ENCODE measurements around the gene GPSM1. TPM values are rescaled to one million over a fixed set of nuclear protein-coding genes. Genes with fewer than 3 reads are reported as not detected.

The GPSM1 gene
- total RNA-seq, 4 donors from 2014 or later, result 10.0 to 14.9 (median 13.0) TPM

DNA sequence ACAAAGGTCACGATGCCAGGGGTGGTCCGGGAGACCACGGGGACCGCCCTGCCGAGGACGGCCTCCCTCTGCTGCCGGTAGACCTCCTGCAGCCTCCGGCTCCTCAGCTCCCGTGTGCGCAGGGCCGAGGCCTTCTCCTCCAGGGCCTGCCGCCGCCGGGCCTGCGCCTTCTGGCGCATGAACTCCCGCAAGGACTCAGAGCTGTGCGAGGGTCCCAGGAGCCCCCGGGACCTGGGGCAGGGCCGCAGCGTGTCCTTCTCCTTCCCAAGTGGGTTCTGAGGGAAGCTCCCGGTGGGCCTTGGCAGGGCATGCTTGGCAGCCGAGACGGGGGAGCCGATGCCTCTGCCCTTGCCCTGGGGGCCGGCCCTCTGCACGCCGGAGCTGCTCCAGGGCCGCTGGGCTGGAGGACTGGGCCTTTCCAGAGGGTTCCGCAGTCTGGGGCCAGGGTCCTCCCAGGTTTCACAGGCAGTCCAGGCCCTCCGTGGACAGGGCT is 36.8 kb upstream of the GPSM1 start:
- Histone ChIP-seq H3K27me3 (peaks cover 65% of the 10 kb centered on the region), H3K9me3 (no peaks in the 10 kb centered on the region), H3K4me3 (no peak overlapping the region), H3K36me3 (no peaks in the 10 kb centered on the region), H3K4me1 (no peaks in the 10 kb centered on the region), H3K27ac (no peak overlapping the region)
- WGBS, 2 donors (ENCODE audit: low coverage in 1 of 2), result no CpG with 5 or more reads among the region's 31 CpGs
- no peak for ATAC-seq
- TF ChIP-seq, protein P1, sequence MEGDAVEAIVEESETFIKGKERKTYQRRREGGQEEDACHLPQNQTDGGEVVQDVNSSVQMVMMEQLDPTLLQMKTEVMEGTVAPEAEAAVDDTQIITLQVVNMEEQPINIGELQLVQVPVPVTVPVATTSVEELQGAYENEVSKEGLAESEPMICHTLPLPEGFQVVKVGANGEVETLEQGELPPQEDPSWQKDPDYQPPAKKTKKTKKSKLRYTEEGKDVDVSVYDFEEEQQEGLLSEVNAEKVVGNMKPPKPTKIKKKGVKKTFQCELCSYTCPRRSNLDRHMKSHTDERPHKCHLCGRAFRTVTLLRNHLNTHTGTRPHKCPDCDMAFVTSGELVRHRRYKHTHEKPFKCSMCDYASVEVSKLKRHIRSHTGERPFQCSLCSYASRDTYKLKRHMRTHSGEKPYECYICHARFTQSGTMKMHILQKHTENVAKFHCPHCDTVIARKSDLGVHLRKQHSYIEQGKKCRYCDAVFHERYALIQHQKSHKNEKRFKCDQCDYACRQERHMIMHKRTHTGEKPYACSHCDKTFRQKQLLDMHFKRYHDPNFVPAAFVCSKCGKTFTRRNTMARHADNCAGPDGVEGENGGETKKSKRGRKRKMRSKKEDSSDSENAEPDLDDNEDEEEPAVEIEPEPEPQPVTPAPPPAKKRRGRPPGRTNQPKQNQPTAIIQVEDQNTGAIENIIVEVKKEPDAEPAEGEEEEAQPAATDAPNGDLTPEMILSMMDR (IDR thresholded peaks at IDR 0.05), result no peak
- no peak for TF ChIP-seq POLR2A (IDR thresholded peaks at IDR 0.05)
- no peak for TF ChIP-seq POLR2AphosphoS5 (IDR thresholded peaks at IDR 0.05)
- TF ChIP-seq EP300 (IDR thresholded peaks at IDR 0.05), result no peak

- WGBS, 2 donors (ENCODE audit: low coverage in 1 of 2), result 60 to 65% methylated on average over 3 to 4 of the region's 22 CpGs
- Histone ChIP-seq H3K4me3 (no peak overlapping the region), H3K27me3 (peaks cover 65% of the 10 kb centered on the region), H3K36me3 (no peaks in the 10 kb centered on the region), H3K27ac (no peak overlapping the region), H3K9me3 (no peaks in the 10 kb centered on the region), H3K4me1 (no peaks in the 10 kb centered on the region)
- TF ChIP-seq POLR2AphosphoS5 (IDR thresholded peaks at IDR 0.05), result no peak
- no peak for TF ChIP-seq EP300 (IDR thresholded peaks at IDR 0.05)
- TF ChIP-seq, protein P1 (IDR thresholded peaks at IDR 0.05), result no peak
- no peak for TF ChIP-seq POLR2A (IDR thresholded peaks at IDR 0.05)
- no peak for ATAC-seq
Observed at GRCh38 chr9:136291306-136292025, 35.9 kb upstream of the GPSM1 start.

GRCh38 chr9:136292026-136292538 is 35.3 kb upstream of the GPSM1 start:
- H3K4me3 ChIP-seq, result no peak overlapping the region
- no peaks in the 10 kb centered on the region for H3K9me3 ChIP-seq
- no peaks in the 10 kb centered on the region for H3K36me3 ChIP-seq
- no peak overlapping the region for H3K27ac ChIP-seq
- TF ChIP-seq EP300 (IDR thresholded peaks at IDR 0.05), result no peak
- no peak for ATAC-seq
- WGBS, 2 donors (ENCODE audit: low coverage in 1 of 2), result 80% methylated on average over 1 of the region's 19 CpGs; no CpG with 5 or more reads in 1 of the 2 donors
- peaks cover 65% of the 10 kb centered on the region for H3K27me3 ChIP-seq
- H3K4me1 ChIP-seq, result no peaks in the 10 kb centered on the region

DNA sequence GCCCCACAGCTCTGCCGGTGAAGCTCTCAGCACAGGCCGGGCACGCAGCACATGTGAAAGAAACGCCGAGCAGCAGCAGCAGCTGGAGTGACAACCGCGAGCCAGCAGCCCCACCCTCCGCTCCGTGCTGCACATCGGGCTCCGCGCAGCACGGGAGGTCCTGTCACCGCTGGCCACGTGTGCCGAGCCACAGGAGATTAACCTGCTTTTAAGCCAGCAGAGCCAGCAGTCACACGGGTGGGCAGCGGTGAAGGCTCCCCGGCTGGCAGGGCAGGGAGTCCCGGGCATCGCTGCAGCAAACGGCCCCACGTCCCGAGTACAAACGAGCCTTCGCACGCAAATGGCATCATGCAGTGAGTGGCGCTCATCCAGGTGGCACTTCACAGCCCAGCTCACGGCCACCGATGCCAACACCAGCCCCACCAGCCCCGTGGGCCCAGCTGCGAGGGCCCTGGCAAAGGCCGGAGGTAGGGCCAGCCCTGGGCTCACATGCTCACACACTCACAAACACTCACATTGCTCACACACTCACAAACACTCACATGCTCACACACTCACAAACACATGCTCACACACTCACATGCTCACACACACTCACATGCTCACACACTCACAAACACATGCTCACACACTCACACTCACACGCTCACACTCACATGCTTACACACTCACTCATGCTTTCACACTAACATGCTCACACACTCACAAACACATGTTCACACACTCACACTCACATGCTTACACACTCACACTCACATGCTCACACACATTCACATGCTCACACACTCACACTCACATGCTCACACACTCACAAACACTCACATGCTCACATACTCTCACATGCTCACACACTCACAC is 34.5 kb upstream of the GPSM1 start:
- Histone ChIP-seq H3K36me3 (no peaks in the 10 kb centered on the region), H3K27ac (no peak overlapping the region), H3K27me3 (peaks cover 65% of the 10 kb centered on the region), H3K4me1 (no peaks in the 10 kb centered on the region), H3K9me3 (no peaks in the 10 kb centered on the region), H3K4me3 (no peak overlapping the region)
- no peak for TF ChIP-seq POLR2AphosphoS5 (IDR thresholded peaks at IDR 0.05)
- TF ChIP-seq, protein P1 (IDR thresholded peaks at IDR 0.05), result no peak
- TF ChIP-seq POLR2A (IDR thresholded peaks at IDR 0.05), result no peak
- no peak for TF ChIP-seq EP300 (IDR thresholded peaks at IDR 0.05)
- WGBS, 2 donors (ENCODE audit: low coverage in 1 of 2), result 94 to 97% methylated on average over 2 to 5 of the region's 34 CpGs
- no peak for ATAC-seq

- H3K27ac ChIP-seq, result no peak overlapping the region
- H3K4me3 ChIP-seq, result no peak overlapping the region
- TF ChIP-seq POLR2A (IDR thresholded peaks at IDR 0.05) (no peak), EP300 (IDR thresholded peaks at IDR 0.05) (no peak), POLR2AphosphoS5 (IDR thresholded peaks at IDR 0.05) (no peak)
- TF ChIP-seq, protein P1 (IDR thresholded peaks at IDR 0.05), result no peak
- peaks cover 64% of the 10 kb centered on the region for H3K27me3 ChIP-seq
- H3K9me3 ChIP-seq, result no peaks in the 10 kb centered on the region
- 80 to 83% methylated on average over 10 to 14 of the region's 14 CpGs for WGBS, 2 donors (ENCODE audit: low coverage in 1 of 2)
- no peaks in the 10 kb centered on the region for H3K36me3 ChIP-seq
- no peak for ATAC-seq
- H3K4me1 ChIP-seq, result no peaks in the 10 kb centered on the region
Observed at GRCh38 chr9:136293476-136294077, 33.8 kb upstream of the GPSM1 start.
